NT2/D1 (cell line): ENCODE results near the gene DDX54.

Experiments used
- SUZ12 ChIP-seq: IDR thresholded peaks from 2 replicates; pipeline ENCODE4 v1.6.1; 2011; ENCODE audit not compliant: insufficient read length, insufficient read depth; ENCODE audit errors: extremely low read depth
- YY1 ChIP-seq: IDR thresholded peaks from 2 replicates; pipeline ENCODE4 v1.6.1; 2011; ENCODE audit not compliant: insufficient read length, insufficient read depth
- ZNF274 ChIP-seq: IDR thresholded peaks from 2 replicates; pipeline ENCODE4 v1.6.1; 2011; ENCODE audit warnings: mild to moderate bottlenecking, low read depth, low read length

DNA sequence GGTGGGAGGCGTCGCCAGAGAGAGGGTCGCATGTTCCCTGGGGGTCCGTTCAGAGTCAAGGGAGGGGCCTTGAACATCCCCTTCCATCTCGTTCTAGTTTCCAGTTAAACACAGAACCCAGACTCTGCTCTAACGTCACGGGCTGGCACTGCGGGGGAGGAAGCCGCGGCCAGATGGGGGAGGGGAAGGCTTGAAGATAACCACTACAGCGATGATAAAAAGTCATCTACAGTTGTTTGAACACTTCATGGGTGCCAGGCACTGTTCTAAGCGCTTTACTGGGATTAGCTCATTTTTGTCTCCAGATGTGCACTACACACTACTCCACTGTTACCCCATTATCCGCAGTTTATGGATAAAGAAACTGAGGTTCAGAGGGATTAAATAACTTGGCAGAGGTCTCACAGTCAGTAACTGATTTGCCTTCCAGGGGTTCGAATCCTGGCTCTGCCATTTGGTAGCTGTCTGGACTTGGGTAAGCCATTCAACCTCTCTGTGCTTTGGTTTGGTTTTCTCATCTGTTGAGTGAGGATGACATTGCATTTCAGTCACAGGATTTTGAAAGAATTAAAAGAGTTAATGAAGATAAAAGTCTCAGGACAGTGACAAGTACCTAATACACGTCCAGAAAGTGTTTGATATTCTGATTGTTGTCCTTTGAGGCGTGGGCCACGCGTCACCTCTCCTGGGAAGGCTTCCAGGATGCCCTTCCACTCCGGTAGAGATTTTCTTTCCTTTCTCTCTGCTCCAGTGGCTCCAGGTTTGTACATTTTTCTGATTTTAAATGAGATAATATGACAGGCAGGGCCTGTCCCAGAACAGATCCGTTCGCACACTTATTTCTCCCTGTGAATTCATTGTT lies 48.9 kb downstream of the DDX54 start:
- no peak for TF ChIP-seq YY1
- no peak for TF ChIP-seq ZNF274
- TF ChIP-seq SUZ12: no peak
